Breast epithelium (tissue), 4 donors: ENCODE measurements around the gene MDGA2. TPM values are rescaled to one million over a fixed set of nuclear protein-coding genes. Genes with fewer than 3 reads are reported as not detected.

Experiments used
- DNase-seq, 2 donors: peaks; one replicate each; pipeline ENCODE4 v3.0.0-alpha.2; 2019; ENCODE audit warnings: low spot score in 2 of 2
- H3K27ac ChIP-seq, 2 donors: fragments of 200-600 bp; sonication (generic) in 1 of 2; one replicate each; pipeline ENCODE4 v1.5.1; 2016 to 2019; ENCODE audit warnings: mild to moderate bottlenecking in 1 of 2
- H3K27me3 ChIP-seq, 2 donors: fragments of 200-600 bp; sonication (generic) in 1 of 2; one replicate each; pipeline versions ENCODE4 v1.5.1 to v1.6.0; 2017 to 2019; ENCODE audit warnings: control low read depth in 1 of 2, mild to moderate bottlenecking in 1 of 2
- H3K36me3 ChIP-seq: fragments of 200-600 bp; one replicate; pipeline ENCODE4 v1.5.1; 2019
- H3K4me1 ChIP-seq, 2 donors: fragments of 200-600 bp; sonication (generic); one replicate each; pipeline ENCODE4 v1.5.1; 2016 to 2019; ENCODE audit warnings: control low read depth in 1 of 2
- H3K4me3 ChIP-seq, 3 donors: fragments of 200-600 bp; sonication (generic); 1 replicate in 2 of 3; 2 replicates in 1 of 3; pipeline ENCODE4 v1.5.1; 2016 to 2019; ENCODE audit warnings: mild to moderate bottlenecking in 3 of 3, moderate library complexity in 2 of 3
- H3K9me3 ChIP-seq, 2 donors: fragments of 200-600 bp; sonication (generic) in 1 of 2; one replicate each; pipeline ENCODE4 v1.5.1; 2016 to 2019; ENCODE audit warnings: control low read depth in 1 of 2
- CTCF ChIP-seq, 3 donors: fragments of 450-650 bp; IDR thresholded peaks; one replicate each; pipeline ENCODE4 v1.5.1; 2016 to 2017; ENCODE audit warnings: antibody characterized with exemption in 3 of 3, mild to moderate bottlenecking in 3 of 3, moderate library complexity in 3 of 3
- POLR2A ChIP-seq: fragments of 450-650 bp; IDR thresholded peaks from one replicate; pipeline ENCODE4 v1.6.1; 2016; ENCODE audit warnings: antibody characterized with exemption, mild to moderate bottlenecking, moderate library complexity
- POLR2AphosphoS5 ChIP-seq, 3 donors: sonication (generic); formaldehyde crosslinking; IDR thresholded peaks; one replicate each; pipeline ENCODE4 v1.6.1; 2017; ENCODE audit warnings: antibody characterized with exemption in 3 of 3
- intact Hi-C: fragments of 100-400 bp; cut with DNase I; formaldehyde crosslinking; loops from one replicate; pipeline ENCODE4 v1.15.1; 2023; ENCODE audit warnings: low total_unique reads
- total RNA-seq, 3 donors: library from RNA; depleted of rRNA; stranded (reverse); fragments of >200 nt; gene quantifications; one replicate each; pipeline ENCODE4 v1.1.0, GENCODE V29; 2016

Gene MDGA2
- total RNA-seq, 3 donors from 2014 or later: not detected

GRCh38 chr14:47235619-47236018 lies 439.8 kb downstream of the MDGA2 start:
- H3K9me3 ChIP-seq: no peaks in the 10 kb centered on the region
- H3K4me3 ChIP-seq: no peak overlapping the region
- intact Hi-C loops: no loop called here
- TF ChIP-seq POLR2AphosphoS5 (IDR thresholded peaks at IDR 0.05): no peak
- no peak for TF ChIP-seq POLR2A
- TF ChIP-seq CTCF (IDR thresholded peaks at IDR 0.05): no peak
- no peak for DNase-seq
- no peaks in the 10 kb centered on the region for H3K4me1 ChIP-seq
- no peaks in the 10 kb centered on the region for H3K27me3 ChIP-seq
- H3K36me3 ChIP-seq: no peaks in the 10 kb centered on the region
- H3K27ac ChIP-seq: no peak overlapping the region

DNA sequence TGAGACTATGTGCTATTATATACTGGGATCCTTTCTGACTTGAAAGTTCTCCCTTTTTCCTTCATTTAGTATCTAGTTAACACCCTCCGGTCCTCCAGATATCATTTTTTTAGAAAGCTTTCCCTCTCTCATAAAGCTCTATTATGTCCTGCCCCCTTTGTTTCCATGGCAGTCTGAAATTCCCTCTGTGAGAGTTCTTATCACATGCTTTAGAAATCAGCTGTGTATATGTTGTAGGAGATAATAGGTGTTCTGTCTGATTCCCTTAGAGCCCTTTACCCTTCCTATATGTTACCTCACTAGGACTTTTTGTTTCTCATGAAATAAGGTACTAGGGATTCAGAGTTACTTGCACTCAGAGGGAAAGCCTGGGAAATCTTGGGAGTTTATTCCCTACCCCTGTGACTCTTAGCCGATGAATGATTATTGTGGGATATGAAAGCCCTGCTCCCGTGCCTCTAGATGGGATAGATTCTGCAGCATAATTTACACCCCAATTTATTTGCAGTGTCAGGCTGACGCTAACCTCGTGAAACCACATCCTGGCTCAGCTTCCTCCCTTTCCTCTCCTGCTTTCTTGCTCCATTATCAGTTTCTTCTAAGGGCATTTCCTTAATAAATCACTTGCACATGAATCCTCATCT lies 448.4 kb downstream of the MDGA2 start:
- no peak for TF ChIP-seq POLR2A
- TF ChIP-seq POLR2AphosphoS5 (IDR thresholded peaks at IDR 0.05): no peak
- no peak for TF ChIP-seq CTCF (IDR thresholded peaks at IDR 0.05)
- Histone ChIP-seq H3K4me1 (no peaks in the 10 kb centered on the region), H3K4me3 (no peak overlapping the region), H3K27ac (no peak overlapping the region), H3K27me3 (no peaks in the 10 kb centered on the region), H3K36me3 (no peaks in the 10 kb centered on the region), H3K9me3 (no peaks in the 10 kb centered on the region)
- no peak for DNase-seq
- intact Hi-C loops: no loop called here

- intact Hi-C loops: no loop called here
- no peak for TF ChIP-seq POLR2AphosphoS5 (IDR thresholded peaks at IDR 0.05)
- TF ChIP-seq POLR2A: no peak
- no peak for TF ChIP-seq CTCF (IDR thresholded peaks at IDR 0.05)
These were observed 451.7 kb downstream of the MDGA2 start for GRCh38 chr14:47223656-47224055.

GRCh38 chr14:47220096-47220495 lies 455.3 kb downstream of the MDGA2 start:
- no peaks in the 10 kb centered on the region for H3K4me1 ChIP-seq
- H3K9me3 ChIP-seq: no peaks in the 10 kb centered on the region
- TF ChIP-seq POLR2AphosphoS5 (IDR thresholded peaks at IDR 0.05): no peak
- H3K27me3 ChIP-seq: no peaks in the 10 kb centered on the region
- H3K27ac ChIP-seq: no peak overlapping the region
- intact Hi-C loops: no loop called here
- no peak for DNase-seq
- no peak overlapping the region for H3K4me3 ChIP-seq
- no peaks in the 10 kb centered on the region for H3K36me3 ChIP-seq

More at GRCh38 chr14:47223656-47224055, 451.7 kb downstream of the MDGA2 start:
- Histone ChIP-seq H3K4me1 (no peaks in the 10 kb centered on the region), H3K27me3 (no peaks in the 10 kb centered on the region), H3K36me3 (no peaks in the 10 kb centered on the region), H3K9me3 (no peaks in the 10 kb centered on the region), H3K27ac (no peak overlapping the region), H3K4me3 (no peak overlapping the region)
- DNase-seq: no peak

GRCh38 chr14:47211263-47211662 lies 464.1 kb downstream of the MDGA2 start:
- H3K36me3 ChIP-seq: no peaks in the 10 kb centered on the region
- no peaks in the 10 kb centered on the region for H3K4me1 ChIP-seq
- H3K9me3 ChIP-seq: no peaks in the 10 kb centered on the region
- intact Hi-C loops: no loop called here
- no peak for DNase-seq
- H3K27ac ChIP-seq: no peak overlapping the region
- TF ChIP-seq POLR2A (no peak), CTCF (IDR thresholded peaks at IDR 0.05) (no peak), POLR2AphosphoS5 (IDR thresholded peaks at IDR 0.05) (no peak)
- H3K27me3 ChIP-seq: no peaks in the 10 kb centered on the region
- no peak overlapping the region for H3K4me3 ChIP-seq
